K562 (cell line): ENCODE results near the gene PPP1R14B. TPM values are rescaled to one million over a fixed set of nuclear protein-coding genes. Genes with fewer than 3 reads are reported as not detected.
A peak's percentile ranks its signal among the peaks of the same experiment; 100 is the strongest.

Experiments used
- FUS ChIP-seq: fragments of 200-400 bp; formaldehyde crosslinking; optimal IDR thresholded peaks from 2 replicates; pipeline ENCODE3; 2017; ENCODE audit warnings: low read depth, low read length
- GATAD2B ChIP-seq: fragments of 450-650 bp; IDR thresholded peaks from 2 replicates; pipeline ENCODE4 v1.6.1; 2017; ENCODE audit warnings: mild to moderate bottlenecking, borderline replicate concordance
- HNRNPH1 ChIP-seq: fragments of 200-400 bp; formaldehyde crosslinking; optimal IDR thresholded peaks from 2 replicates; pipeline ENCODE3; 2017; ENCODE audit warnings: low read depth, mild to moderate bottlenecking, low read length, moderate library complexity
- HNRNPLL ChIP-seq: fragments of 200-400 bp; formaldehyde crosslinking; IDR thresholded peaks from 2 replicates; pipeline ENCODE4 v1.6.1; 2017; ENCODE audit warnings: low read length, low read depth, mild to moderate bottlenecking; ENCODE audit not compliant: poor library complexity, severe bottlenecking
- POLR2G ChIP-seq: fragments of 200-400 bp; formaldehyde crosslinking; IDR thresholded peaks from 2 replicates; pipeline ENCODE4 v1.6.1; 2017; ENCODE audit warnings: low read depth, mild to moderate bottlenecking, antibody characterized with exemption, low read length, moderate library complexity
- RBBP5 ChIP-seq: fragments of 200-600 bp; sonication (generic); IDR thresholded peaks from 2 replicates; pipeline ENCODE4 v1.6.1; 2012; ENCODE audit warnings: borderline replicate concordance, mild to moderate bottlenecking, low read length, control low read depth, inconsistent platforms; ENCODE audit not compliant: insufficient read depth, poor library complexity, severe bottlenecking
- RBM14 ChIP-seq: fragments of 200-400 bp; formaldehyde crosslinking; IDR thresholded peaks from 2 replicates; pipeline ENCODE4 v1.6.1; 2018; ENCODE audit warnings: low read depth, mild to moderate bottlenecking, low read length, moderate library complexity, borderline replicate concordance; ENCODE audit not compliant: insufficient read depth
- SIX5 ChIP-seq, 2 experiments: IDR thresholded peaks; 2 replicates each; pipeline ENCODE4 v1.6.1; 2011; ENCODE audit warnings: low read length in 2 of 2, borderline replicate concordance in 1 of 2, low read depth in 1 of 2, mild to moderate bottlenecking in 1 of 2, moderate library complexity in 1 of 2; ENCODE audit not compliant: insufficient read depth in 1 of 2
- SNRNP70 ChIP-seq: fragments of 200-400 bp; formaldehyde crosslinking; optimal IDR thresholded peaks from 2 replicates; pipeline ENCODE3; 2017; ENCODE audit warnings: low read depth, low read length
- SREBF2 ChIP-seq: sonication (generic); formaldehyde crosslinking; IDR thresholded peaks from 2 replicates; pipeline ENCODE4 v1.4.0; 2020; ENCODE audit warnings: mild to moderate bottlenecking, missing genetic modification reagents
- TEAD1 ChIP-seq, 2 experiments: fragments of 450-650 bp in 1 of 2; sonication (generic) in 1 of 2; formaldehyde crosslinking; IDR thresholded peaks; 2 replicates each; pipeline versions ENCODE4 v1.4.0 to v1.8.0; 2020 to 2022; ENCODE audit warnings: mild to moderate bottlenecking in 2 of 2, missing genetic modification reagents in 1 of 2
- YBX1 ChIP-seq: fragments of 450-650 bp; IDR thresholded peaks from 2 replicates; pipeline ENCODE4 v1.7.1; 2016; ENCODE audit warnings: mild to moderate bottlenecking
- ZBTB43 ChIP-seq: sonication (generic); formaldehyde crosslinking; IDR thresholded peaks from 2 replicates; pipeline ENCODE4 v1.8.0; 2023; ENCODE audit warnings: mild to moderate bottlenecking, missing genetic modification reagents
- ZNF354B ChIP-seq: fragments of 250-450 bp; sonication (Bioruptor Pico); IDR thresholded peaks from 2 replicates; pipeline ENCODE4 v1.4.0; 2020
- polyA plus RNA-seq, 8 experiments: library from polyadenylated mRNA; depleted of rRNA in 4 of 8; stranded (reverse) in 5 of 8; unstranded in 3 of 8; fragments of >200 nt; fragmentation: Nextera tagmentation in 2 of 8; fragmentation: Illumina TruSeq in 1 of 8; extraction: Ambion mirVana in 2 of 8; extraction: Trizol in 1 of 8; gene quantifications; 2 replicates each; pipeline versions ENCODE4 v1.2.1 to v1.2.3, GENCODE V29; 2011 to 2014; ENCODE audit warnings: inconsistent platforms in 1 of 8, missing spikeins in 1 of 8
- total RNA-seq, 7 experiments: library from RNA; depleted of rRNA in 6 of 7; stranded (reverse); fragments of >200 nt in 6 of 7; fragmentation: Illumina TruSeq in 2 of 7; extraction: Trizol in 2 of 7; gene quantifications; 2 replicates each; pipeline versions ENCODE4 v1.2.1 to v1.2.3, GENCODE V29; 2011 to 2021; ENCODE audit warnings: low replicate concordance in 1 of 7
- TF ChIP-seq, protein P1 (sequence below): fragments of 150-350 bp; conservative IDR thresholded peaks from 2 replicates; pipeline ENCODE4 v1.6.1; 2014; ENCODE audit warnings: low read length
- TF ChIP-seq, protein P2 (sequence below), 2 experiments: fragments of 250-450 bp in 1 of 2; fragments of 450-650 bp in 1 of 2; sonication (Bioruptor Pico) in 1 of 2; IDR thresholded peaks; 2 replicates each; pipeline versions ENCODE4 v1.6.1 to v1.8.0; 2016 to 2021; ENCODE audit warnings: mild to moderate bottlenecking in 2 of 2, moderate library complexity in 2 of 2, missing compliant biosample characterization in 1 of 2, missing genetic modification characterization in 1 of 2
- TF ChIP-seq, protein P3 (sequence below): fragments of 250-450 bp; sonication (Bioruptor Pico); IDR thresholded peaks from 2 replicates; pipeline ENCODE4 v1.5.0; 2021
- TF ChIP-seq, protein P4 (sequence below): fragments of 450-650 bp; IDR thresholded peaks from 2 replicates; pipeline ENCODE4 v1.6.1; 2016; ENCODE audit warnings: missing biosample characterization, missing genetic modification characterization

PPP1R14B gene
- total and polyA plus RNA-seq, 9 of the 15 experiments (the other 6 are each of a cell fraction or from before 2014, with no cell fraction given): 7.7 to 566 (median 212) TPM

DNA sequence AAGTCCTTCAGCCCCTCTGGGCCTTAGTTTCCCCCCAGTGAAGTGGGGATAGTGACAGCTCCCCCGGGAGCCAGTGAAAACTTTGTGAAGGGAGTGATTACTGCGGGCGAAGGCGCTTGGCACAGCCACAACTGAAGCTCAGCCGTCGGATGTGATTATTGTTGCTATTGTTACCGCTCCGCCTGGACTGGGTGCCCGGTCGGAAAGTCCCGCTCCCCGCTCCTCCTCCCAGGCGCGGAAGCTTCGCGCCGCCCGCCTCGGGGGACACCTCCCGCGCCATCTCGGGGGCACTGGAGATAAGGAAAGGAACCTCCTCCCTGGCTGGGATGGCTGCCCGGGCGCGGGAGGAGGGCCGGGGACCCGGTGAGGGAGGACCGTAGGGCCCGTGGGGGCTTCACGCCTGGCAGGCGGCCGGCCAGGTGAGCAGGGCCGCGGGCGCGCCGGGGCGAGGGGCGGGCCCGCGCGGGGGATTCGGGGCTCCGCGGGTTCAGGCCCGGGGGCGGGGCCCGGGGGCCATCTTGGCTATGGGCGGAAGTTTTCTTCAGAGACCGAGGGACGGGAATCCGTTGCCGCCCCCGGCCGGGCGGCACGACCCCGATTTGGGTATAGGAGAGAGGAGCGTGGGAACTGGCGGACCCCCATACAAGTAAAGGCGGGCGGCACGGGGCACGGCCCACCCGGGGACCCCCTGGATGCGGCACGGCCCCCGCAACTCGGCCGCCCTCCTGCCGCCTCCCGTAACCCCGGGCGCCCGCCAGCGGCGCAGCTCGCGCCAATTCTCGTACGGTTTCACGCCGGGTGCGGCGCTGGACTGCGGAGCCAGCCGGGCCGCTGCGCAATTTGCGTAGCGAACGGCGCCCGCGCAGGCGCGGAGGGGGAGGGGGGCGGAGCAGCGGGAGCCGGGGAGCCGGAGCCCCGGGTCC is 38.5 kb upstream of the PPP1R14B start, which contains the start of gene GPR137 (continued):
- peak; percentile 38 for TF ChIP-seq RBBP5
- TF ChIP-seq HNRNPLL: peak; percentile 99
- TF ChIP-seq TEAD1 (CRISPR knock-in tag; IDR thresholded peaks at IDR 0.05): peak; percentile 39 to 67; a peak in 2 of 4 replicates
- TF ChIP-seq GATAD2B: 0 out of 2 replicates have a peak, but pooled peaks have one; percentile 87
- peak; percentile 80 to 89; a peak in 3 of 4 replicates for TF ChIP-seq SIX5 (IDR thresholded peaks at IDR 0.05; ENCODE audit: borderline replicate concordance in 1 of 2, insufficient read depth in 1 of 2, low read depth in 1 of 2, low read length in 2 of 2)
- peak; percentile 81 for TF ChIP-seq POLR2G
- TF ChIP-seq, protein P1, sequence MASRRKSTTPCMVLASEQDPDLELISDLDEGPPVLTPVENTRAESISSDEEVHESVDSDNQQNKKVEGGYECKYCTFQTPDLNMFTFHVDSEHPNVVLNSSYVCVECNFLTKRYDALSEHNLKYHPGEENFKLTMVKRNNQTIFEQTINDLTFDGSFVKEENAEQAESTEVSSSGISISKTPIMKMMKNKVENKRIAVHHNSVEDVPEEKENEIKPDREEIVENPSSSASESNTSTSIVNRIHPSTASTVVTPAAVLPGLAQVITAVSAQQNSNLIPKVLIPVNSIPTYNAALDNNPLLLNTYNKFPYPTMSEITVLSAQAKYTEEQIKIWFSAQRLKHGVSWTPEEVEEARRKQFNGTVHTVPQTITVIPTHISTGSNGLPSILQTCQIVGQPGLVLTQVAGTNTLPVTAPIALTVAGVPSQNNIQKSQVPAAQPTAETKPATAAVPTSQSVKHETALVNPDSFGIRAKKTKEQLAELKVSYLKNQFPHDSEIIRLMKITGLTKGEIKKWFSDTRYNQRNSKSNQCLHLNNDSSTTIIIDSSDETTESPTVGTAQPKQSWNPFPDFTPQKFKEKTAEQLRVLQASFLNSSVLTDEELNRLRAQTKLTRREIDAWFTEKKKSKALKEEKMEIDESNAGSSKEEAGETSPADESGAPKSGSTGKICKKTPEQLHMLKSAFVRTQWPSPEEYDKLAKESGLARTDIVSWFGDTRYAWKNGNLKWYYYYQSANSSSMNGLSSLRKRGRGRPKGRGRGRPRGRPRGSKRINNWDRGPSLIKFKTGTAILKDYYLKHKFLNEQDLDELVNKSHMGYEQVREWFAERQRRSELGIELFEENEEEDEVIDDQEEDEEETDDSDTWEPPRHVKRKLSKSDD: no peak
- TF ChIP-seq ZBTB43 (CRISPR knock-in tag): no peak
- TF ChIP-seq, protein P2, sequence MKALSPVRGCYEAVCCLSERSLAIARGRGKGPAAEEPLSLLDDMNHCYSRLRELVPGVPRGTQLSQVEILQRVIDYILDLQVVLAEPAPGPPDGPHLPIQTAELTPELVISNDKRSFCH (CRISPR knock-in tag; IDR thresholded peaks at IDR 0.05): no peak
- TF ChIP-seq, protein P2 (tag; IDR thresholded peaks at IDR 0.05): 0 out of 2 replicates have a peak, but pooled peaks have one; percentile 23
- TF ChIP-seq, protein P3, sequence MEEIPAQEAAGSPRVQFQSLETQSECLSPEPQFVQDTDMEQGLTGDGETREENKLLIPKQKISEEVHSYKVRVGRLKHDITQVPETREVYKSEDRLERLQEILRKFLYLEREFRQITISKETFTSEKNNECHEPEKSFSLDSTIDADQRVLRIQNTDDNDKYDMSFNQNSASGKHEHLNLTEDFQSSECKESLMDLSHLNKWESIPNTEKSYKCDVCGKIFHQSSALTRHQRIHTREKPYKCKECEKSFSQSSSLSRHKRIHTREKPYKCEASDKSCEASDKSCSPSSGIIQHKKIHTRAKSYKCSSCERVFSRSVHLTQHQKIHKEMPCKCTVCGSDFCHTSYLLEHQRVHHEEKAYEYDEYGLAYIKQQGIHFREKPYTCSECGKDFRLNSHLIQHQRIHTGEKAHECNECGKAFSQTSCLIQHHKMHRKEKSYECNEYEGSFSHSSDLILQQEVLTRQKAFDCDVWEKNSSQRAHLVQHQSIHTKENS (CRISPR knock-in tag): no peak
- TF ChIP-seq RBM14: no peak
- no peak for TF ChIP-seq SNRNP70
- TF ChIP-seq HNRNPH1: peak; percentile 100
- TF ChIP-seq SREBF2 (CRISPR knock-in tag): no peak
- TF ChIP-seq, protein P4, sequence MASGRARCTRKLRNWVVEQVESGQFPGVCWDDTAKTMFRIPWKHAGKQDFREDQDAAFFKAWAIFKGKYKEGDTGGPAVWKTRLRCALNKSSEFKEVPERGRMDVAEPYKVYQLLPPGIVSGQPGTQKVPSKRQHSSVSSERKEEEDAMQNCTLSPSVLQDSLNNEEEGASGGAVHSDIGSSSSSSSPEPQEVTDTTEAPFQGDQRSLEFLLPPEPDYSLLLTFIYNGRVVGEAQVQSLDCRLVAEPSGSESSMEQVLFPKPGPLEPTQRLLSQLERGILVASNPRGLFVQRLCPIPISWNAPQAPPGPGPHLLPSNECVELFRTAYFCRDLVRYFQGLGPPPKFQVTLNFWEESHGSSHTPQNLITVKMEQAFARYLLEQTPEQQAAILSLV (tag): no peak
- TF ChIP-seq YBX1: no peak
- no peak for TF ChIP-seq ZNF354B (CRISPR knock-in tag)
- TF ChIP-seq FUS: peak; percentile 97
